ENCODE measurements around the gene SMIM36.
"Not testable (repeated sequence)": the region's sequence is repeated elsewhere in the genome, so short reads cannot be mapped to it uniquely, and the experiment has no call there.

SMIM36 gene

DNA sequence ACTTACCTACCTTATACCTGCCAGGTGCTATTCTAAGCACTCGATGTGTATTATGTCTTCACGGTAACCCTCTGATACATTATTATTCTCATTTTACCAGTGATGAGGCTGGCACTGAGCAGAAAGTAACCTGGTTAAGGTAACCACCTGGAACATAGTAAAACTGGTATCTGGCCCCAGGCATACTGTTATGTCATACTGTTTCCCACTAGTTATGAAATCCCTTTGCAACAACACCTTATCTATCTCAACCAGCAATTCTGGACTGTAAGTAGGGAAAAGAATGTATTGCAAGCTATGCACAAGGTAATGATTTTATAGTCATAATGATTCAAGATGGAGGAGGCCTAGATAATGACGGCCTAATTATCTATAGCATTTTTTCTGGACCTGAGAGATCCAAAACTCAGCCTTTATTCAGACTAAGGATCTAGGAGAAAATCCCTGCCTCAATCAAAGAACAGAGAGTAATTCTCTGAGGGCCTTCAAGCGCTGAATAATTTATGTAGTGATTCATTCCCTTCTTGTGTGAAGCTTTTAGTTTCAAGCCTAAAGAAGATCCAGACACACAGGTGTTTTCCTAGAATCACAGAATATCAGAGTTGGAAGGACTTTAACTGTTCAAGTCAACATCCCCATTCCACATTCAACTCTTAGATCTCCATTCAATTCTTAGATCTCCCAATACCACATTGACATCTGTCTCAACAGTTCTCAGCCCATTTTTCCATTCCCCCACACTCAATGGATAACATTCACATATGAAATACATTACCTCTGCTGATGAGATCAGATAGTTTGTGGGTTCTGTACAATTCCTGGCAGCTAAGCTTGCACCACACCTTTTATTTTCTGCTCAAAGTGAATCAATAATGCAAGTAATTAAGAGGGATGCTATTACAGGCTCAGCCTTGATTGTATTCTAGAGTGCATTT, 74.8 kb downstream of the SMIM36 start:
- H3K4me3 ChIP-seq (ENCODE audit: low read depth, low read length), result no peak overlapping the region

DNA sequence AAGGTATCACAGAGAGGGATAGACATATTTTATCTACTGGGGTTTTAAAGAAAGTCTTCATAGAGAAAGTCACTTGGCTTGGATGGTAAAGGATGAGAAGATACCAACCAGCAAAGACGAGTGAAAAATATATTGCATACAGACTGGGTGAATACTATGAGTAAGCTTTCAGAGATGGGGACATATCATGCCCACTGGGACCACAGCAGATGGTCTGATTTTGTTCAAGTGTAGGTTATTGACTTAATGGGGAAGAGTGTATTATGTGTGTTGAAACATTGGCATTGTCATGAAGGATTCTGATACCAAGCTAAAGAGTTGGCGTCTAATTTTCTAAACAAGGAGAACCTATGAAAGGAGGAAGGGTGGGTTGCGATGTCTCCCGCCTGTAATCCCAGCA, 75.8 kb downstream of the SMIM36 start:
- H3K4me3 ChIP-seq (ENCODE audit: low read depth, low read length), result no peak overlapping the region

DNA sequence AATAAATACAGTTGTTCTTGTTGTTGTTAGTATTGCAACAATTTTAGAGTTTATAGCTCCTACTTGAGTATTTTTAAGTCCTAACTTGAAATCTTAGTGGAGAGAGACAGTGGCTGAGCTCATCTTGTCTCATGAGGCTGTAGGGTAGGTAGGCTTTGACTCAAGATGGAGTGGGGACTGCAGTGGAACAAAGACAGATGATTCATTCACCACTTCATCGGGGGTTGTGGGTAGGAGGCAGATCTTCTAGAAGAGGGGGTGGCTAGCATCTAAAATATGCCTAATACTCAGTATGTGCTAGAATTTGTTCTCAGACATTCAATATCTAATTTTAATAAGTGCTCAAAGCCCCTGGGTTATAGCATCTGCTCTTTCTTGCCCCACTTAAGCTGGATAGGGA, 76.5 kb downstream of the SMIM36 start:
- no peak overlapping the region for H3K4me3 ChIP-seq (ENCODE audit: low read depth, low read length)

DNA sequence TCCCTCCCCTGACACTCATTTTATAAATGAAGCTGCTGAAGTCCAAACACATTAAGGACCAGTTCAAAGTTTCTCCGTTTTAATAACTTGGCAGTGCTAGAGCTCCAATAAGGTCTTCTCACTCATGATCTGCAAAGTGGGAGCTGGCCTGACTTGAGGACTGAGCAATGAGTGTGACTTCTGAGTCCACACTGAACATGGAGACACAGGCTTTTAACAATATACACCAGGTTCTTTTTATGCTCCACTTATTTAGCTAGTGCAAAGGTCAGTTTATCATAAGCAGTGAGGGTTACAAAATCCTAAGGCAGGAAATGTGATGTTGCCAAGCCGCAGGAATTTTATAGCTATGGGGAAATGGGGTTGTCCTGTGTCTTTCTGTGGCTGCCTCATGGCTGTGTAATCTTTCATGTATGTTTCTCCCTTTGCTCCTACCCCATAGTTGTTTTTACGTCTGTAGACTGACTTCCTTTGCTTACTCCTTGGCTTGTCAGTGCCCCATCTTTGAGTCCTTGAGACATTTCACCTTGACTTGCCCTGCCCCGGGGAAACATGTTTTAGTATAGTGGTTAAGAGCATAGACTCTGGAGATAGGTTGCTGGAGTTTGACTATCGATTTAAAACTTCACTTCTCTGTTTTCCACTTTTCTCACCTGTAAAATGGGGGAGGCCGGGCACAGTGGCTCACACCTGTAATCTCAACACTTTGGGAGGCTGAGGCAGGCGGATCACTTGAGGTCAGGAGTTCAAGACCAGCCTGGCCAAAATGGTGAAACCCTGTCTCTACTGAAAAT, 77.4 kb downstream of the SMIM36 start:
- H3K4me3 ChIP-seq (ENCODE audit: low read depth, low read length), result no peak overlapping the region

DNA sequence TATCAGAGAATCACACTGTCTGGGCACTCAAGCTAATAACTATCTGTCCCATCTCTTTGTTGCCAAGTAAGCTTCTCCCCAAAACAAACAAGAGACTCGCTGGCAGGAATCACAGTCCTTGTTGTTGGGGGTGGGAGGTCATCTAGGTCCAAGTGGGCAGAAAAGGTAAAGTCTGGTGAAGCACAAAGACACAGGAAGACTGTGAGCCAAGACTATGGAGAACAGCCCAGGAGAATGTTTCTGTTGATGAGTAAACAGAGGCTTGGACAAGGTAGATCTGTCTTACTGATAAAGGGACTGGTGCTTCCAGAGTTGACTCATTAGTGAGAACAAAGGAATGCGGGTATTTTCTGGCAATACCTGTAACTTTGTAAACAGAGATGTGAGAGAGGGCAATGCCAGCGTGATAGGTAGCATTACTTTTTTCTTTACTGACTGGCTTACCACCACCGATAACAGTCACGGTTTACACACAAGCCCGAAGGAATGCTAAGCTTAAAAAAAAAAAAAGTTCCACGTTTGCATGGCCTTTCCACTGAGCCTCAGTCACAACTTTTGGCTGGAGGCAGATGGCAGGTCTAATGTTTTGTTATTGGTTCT, 78.1 kb downstream of the SMIM36 start:
- H3K4me3 ChIP-seq (ENCODE audit: low read depth, low read length), result no peak overlapping the region

DNA sequence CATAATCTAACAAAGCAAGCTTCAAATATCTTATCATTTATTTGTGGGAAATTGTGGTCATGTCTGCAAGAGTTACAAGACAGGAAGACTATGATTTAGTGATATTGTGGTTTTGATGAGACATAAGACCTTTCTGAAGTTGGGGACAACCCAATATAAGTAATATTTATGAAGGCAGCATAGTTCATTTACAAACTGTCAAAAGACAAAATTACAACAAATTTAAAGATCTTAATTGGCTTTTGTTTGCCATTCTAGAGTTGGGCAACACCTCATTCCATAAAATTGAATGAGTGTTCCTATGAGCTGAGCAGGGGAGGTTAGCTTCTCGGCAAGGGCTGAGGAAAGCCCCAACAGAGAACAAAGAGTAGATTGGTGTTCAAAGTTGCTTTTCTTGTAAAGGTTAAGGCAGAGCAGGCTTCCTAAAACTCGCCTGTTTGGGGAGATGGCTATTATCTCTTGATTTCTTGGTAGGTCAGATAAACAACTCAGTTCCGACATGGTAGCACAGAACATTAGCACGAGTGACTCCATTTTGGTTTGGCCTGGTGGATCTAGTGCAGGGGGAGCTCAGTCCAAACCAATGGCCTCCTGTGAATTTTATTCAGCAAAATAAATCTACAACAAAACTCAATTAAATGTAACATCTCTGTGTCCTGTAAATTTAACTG, 78.8 kb downstream of the SMIM36 start:
- H3K4me3 ChIP-seq (ENCODE audit: low read depth, low read length), result no peak overlapping the region

DNA sequence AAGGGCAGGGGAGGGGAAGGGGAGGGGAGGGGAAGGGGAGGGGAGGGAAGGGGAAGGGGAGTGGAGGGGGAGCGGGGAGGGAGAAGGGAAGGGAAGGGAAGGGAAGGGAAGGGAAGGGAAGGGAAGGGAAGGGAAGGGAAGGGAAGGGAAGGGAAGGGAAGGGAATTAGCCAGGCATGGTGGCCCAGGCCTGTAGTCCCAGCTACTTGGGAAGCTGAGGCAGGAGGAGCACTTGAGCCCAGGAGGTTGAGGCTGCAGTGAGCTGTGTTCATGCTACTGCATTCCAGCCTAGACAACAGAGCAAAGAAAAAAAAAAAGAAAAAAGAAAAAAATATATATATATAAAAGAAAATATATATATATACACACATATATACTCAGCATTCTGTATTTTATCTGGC, 79.3 kb downstream of the SMIM36 start:
- H3K4me3 ChIP-seq (ENCODE audit: low read depth, low read length), result not testable (repeated sequence)

DNA sequence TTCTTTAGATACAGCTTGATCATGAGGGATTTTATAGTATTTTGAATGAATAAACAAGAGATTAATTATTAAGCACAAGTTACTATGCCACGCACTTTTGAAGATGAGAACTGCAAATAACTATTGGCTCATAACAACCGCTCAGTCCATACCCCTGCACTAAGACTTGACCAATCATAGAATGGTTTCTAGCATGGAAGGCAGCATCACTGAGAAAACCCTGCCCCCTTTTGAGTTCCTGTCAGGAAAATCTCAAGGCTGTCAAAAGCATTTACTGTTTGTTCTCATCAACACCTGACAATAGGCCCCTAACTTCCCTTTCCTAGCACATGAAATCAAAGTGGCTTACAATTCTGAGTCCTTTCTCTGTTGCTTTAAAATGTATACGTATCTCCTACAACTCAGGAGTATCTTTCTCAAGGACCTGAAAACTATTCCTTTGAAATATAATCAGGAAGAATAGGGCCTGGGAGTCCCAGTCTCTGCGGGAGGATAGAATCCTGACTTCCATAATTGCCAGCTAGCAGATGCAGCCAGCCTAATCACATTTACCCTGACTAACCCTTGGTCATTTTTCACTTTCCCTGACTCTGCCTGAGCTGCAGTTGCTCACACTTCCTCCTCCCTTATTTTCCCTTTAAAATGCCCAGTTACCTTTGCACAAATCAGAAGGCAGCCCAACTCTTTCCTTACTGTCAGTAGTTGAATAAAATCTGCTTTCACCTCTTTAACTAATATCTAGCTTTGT, 80.5 kb downstream of the SMIM36 start:
- H3K4me3 ChIP-seq (ENCODE audit: low read depth, low read length), result no peak overlapping the region

DNA sequence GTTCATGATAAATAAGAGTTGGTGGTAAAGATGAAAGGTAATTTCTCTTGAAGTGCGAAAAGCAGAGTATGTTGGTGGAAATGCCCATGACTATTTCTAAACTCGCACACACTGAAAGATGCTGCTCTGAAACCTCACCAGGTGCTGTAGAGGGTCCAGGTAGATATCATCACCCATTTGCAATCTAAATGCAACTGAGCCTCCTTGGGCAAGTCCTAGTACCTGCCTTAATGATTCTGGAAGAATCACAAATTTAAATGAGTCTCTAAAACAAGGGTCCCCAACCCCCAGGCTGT, 83.7 kb downstream of the SMIM36 start:
- H3K4me3 ChIP-seq (ENCODE audit: low read depth, low read length), result no peak overlapping the region

DNA sequence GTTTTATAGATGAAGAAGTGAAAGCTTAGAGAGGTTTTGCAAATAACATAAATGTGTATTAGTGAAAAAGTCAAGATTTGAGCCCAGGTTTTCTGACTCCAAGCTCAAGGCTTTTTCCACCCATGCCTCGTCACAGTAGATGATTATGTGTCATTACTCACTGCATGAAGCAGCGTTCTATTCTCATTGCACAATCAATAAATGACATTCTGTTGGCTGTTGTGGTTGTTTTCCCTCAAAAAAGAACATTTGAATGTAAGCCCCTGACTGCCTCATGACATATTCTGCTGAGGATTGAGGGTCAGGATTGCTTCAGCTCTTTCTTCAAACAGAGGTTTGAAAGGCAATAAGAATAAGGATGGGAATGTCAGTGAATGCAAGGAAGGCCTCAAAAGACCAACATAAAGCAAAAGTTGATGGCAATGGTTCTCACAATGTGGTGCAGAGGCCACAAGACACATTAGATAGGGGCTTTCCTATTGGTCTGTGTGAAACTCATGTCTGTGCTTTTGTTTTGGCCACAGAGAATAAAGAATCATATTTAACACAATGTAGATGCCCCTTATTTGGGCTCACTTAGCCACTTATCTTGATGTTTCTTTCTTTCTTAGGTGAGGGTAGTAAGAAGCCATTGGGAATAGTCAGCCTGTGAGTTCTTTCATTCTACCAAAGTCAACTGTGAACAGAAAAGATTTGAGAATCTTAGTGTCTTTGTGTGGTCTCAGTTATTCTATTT, 84.2 kb downstream of the SMIM36 start:
- H3K4me3 ChIP-seq (ENCODE audit: low read depth, low read length), result no peak overlapping the region

DNA sequence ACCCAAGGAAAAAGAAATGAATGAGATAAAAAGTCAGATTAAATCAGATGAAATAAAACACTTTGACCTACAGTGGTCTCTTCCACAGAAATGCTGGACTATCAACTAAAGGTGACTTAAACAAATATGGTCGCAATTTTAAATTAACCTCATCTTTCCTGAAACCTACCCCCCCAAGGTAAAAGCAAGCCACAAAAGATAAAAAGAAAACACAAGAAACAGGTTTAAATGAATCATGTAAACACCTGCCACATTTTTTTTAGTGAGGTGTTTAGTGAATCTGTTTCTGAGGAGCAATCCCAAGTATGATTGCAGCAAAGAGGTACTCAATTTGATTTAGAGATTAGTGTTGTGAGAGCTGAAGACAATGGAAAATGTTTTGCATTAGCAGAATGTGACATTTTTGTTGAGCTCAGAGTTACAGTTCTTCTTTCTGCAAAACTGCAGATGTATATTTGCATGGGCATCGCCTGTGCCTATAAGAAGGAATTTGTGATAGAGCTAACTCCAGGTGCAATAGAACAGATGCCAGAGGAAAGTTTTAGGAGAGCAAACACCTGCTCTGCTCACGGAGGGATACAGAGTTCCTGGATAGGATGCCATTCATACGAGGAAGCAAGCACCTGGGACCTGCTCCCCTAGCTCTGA, 86.2 kb downstream of the SMIM36 start:
- H3K4me3 ChIP-seq (ENCODE audit: low read depth, low read length), result no peak overlapping the region

DNA sequence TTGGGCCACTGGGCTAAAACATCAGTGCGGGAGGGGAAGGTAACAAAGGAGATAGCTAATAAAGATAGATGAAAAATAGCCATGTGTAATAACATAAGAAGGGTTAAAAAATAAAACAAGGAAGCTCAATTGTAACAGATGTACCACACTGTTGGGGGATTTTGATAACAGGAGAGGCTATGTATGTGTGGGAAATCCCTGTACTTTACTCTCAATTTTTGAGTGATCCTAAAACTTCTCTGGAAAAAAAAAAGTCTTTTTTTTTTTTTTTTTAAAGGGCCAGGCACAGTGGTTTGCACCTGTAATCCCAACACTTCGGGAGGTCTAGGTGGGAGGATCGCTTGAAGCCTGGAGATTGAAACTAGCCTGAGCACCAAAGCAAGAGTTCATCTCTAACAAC, 87.7 kb downstream of the SMIM36 start:
- H3K4me3 ChIP-seq (ENCODE audit: low read depth, low read length), result no peak overlapping the region

DNA sequence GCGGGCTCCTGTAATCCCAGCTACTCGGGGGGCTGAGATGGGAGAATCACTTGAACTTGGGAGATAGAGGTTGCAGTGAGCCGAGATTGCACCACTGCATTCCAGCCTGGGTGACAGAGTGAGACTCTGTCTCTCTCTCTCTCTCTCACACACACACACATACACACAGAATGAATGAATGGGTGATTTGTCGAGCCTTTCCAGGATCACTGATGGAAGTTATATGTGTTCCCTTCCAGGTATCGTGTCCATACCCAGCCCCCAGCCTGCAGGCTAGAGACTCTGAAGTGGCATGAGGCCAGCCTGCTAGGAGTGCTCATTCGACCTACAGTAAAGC, 88.5 kb downstream of the SMIM36 start:
- not testable (repeated sequence) for H3K4me3 ChIP-seq (ENCODE audit: low read depth, low read length)

DNA sequence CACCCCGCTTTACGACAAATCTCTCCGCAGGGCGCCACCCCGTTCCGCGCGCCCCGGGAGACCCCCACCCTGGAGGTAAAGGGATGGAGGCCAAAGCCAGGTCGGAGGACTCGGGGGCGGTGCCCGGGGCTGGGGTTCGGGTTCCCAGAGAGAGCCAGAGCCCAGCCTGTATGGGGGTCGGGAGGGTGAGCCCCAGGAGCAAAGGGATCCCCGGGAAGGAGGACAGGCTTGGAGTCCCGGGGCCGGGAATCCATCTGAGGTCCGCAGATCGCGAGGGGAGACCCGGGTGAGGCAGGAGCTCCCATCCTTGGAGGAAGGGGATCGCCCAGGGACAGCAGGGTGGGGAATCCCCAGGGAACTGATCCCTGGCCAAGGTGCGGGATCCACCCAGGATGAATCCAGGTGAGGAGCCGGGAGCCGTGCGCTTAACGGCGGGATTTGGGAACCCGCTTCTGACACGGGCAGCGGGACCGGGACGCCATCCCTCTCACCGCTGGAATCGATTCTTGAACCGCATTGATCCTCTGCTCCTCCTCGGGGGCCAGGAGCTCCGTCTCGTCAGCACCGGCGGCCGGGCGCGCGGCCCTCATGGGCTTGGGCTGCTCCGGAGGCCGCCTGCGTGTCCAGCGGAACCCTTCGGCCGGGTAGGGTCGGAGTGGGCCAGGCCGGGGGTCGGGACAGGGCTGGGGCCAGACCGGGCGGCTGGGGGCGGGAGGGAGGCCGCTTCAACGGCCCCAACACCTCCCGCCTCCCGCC, 89.9 kb downstream of the SMIM36 start, which contains the start of gene MMD:
MMD (minus strand) TSS at position 657 of the 756 bp plus-strand sequence; CDS start at position 517, 140 bp downstream.
- peak within 1 kb of the TSS; percentile 92 for H3K4me3 ChIP-seq (ENCODE audit: low read depth, low read length)

DNA sequence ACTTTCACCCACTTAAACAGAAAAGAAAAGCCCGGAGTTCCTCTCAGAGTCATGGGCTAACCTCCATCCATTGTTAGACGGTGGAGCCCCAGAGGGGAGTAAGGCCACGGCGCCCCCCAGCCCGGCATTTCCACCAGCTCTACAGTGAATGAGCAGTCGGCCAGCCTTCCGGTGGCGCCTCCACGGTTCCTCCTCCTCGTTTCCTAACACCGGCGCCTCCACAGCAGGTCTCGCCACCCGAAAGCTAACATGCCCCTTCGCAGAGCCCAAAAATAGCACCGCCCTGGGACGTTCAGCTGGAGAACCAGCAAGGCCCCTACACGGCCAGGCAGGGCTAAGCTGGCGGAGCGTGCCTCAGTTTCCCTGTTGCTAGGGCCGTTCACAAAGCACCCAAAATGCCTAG, 90.5 kb downstream of the SMIM36 start:
- H3K4me3 ChIP-seq (ENCODE audit: low read depth, low read length), result peak overlapping the region; percentile 92

DNA sequence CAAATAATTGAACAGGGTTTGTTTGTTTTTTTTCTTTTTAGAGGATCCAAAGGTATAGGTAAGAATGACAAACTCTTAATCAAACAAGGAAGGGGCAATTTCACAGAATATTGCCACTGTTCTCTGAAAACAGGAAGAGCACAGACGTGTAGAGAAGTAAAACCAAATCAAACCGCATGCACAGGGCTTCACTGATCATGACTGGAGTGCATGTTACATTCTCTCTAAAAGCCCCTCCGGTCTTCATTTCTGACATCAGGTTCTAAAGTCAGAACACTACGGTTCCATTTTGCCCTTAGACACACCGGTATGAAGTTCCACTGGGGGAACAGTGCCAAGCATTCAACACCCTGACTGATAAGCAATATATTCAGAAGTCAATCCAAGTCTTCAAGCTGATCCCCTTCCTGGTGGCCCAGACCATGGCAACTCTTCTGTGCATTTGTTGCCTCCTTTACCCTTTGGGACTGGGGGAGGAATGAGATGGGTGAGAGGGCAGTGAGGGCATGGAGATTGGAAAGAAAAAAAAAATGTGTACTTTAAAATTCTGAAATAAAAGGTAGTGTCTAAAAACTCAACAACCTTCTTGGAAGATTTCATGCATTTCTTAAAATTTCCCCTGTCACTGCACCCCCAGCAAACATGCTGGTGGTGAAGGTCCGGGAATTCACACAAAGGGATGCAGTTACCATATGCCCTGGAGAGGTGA, 91.0 kb downstream of the SMIM36 start:
- peak overlapping the region; percentile 92 for H3K4me3 ChIP-seq (ENCODE audit: low read depth, low read length)

DNA sequence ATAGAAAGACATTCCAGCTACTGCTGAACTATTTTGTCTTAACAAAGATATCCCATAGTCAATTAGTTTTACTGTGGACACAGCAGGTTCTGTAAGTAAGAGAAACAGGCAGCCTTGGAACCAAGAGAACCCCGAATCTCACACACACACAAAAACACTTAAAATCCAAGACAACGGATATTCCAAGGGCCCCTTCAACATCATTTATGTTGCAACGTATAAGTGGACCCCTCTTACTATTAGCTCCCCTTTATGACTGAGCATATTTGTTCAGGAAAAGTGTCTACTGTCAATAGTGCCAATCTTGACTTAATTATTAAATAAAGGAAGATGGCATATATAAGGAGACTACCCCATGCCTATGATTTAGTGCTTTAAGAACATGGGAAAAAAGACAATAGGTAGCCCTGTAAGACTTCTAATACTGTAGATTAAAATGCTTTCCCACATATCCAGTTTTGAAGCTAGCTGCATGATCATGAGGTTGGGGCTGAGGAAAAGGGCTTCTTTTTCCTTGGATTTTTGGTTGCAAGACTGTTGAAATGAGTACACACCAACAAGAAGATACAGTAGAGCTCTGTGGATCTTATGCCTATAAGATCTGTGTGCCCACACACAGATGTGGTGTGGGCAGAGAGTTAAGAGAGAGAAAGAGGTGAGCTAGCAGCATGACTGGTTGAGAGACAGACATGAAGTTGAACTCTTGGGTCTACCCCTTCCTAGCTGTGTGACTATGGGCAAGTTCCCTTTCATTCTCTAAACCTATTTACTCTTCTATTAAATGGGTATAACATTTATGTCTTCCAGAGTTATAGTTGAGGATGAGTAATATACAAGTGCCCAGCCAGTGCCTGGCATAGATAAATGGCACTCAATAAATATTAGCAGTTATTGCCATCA, 92.6 kb downstream of the SMIM36 start:
- no peak overlapping the region for H3K4me3 ChIP-seq (ENCODE audit: low read depth, low read length)

All from iPS-11a (cell line).